Stimulated activated CD8-positive, alpha-beta memory T cell treated with anti-CD3 and anti-CD28 coated beads, Interleukin-4, amount 100 ng/mL, for 24 hours (primary cell): ENCODE measurements around the gene TMEM184A.

Experiments used
- DNase-seq: peaks from one replicate; pipeline ENCODE4 v3.0.0-alpha.2; 2020; ENCODE audit warnings: low read depth

Gene TMEM184A

GRCh38 chr7:1539181-1539881, 16.7 kb downstream of the TMEM184A start:
- DNase-seq = no peak

- no peak for DNase-seq
Observed at GRCh38 chr7:1538544-1539180, 17.3 kb downstream of the TMEM184A start.

GRCh38 chr7:1537535-1538412, 18.2 kb downstream of the TMEM184A start:
- no peak for DNase-seq

GRCh38 chr7:1536743-1537534, 19.1 kb downstream of the TMEM184A start:
- no peak for DNase-seq

GRCh38 chr7:1536455-1536742, 19.6 kb downstream of the TMEM184A start:
- DNase-seq = no peak

- DNase-seq = no peak
Observed at GRCh38 chr7:1535701-1536454, 20.1 kb downstream of the TMEM184A start.

- no peak for DNase-seq
Observed at GRCh38 chr7:1535100-1535458, 20.9 kb downstream of the TMEM184A start.

- DNase-seq = no peak
Observed at GRCh38 chr7:1534330-1535099, 21.5 kb downstream of the TMEM184A start.

GRCh38 chr7:1533547-1534329, 22.3 kb downstream of the TMEM184A start:
- peak; percentile 35 for DNase-seq

- DNase-seq = no peak
Observed at GRCh38 chr7:1533255-1533546, 22.8 kb downstream of the TMEM184A start.

GRCh38 chr7:1532456-1533254, 23.4 kb downstream of the TMEM184A start:
- peak; percentile 32 for DNase-seq

GRCh38 chr7:1531979-1532455, 24.0 kb downstream of the TMEM184A start:
- no peak for DNase-seq

GRCh38 chr7:1531263-1531978, 24.6 kb downstream of the TMEM184A start:
- no peak for DNase-seq

GRCh38 chr7:1530946-1531262, 25.1 kb downstream of the TMEM184A start:
- no peak for DNase-seq

GRCh38 chr7:1529383-1530116, 26.5 kb downstream of the TMEM184A start:
- DNase-seq = no peak

- no peak for DNase-seq
Observed at GRCh38 chr7:1526271-1526754, 29.7 kb downstream of the TMEM184A start.

- no peak for DNase-seq
Observed at GRCh38 chr7:1525409-1525808, 30.6 kb downstream of the TMEM184A start.

GRCh38 chr7:1523844-1524243, 32.2 kb downstream of the TMEM184A start:
- no peak for DNase-seq
